Measurements from ENCODE around the gene LITAFD.
"Not testable (repeated sequence)": the region's sequence is repeated elsewhere in the genome, so short reads cannot be mapped to it uniquely, and the experiment has no call there.

The LITAFD gene

GRCh38 chr16:8882041-8882617 lies at the start of gene LITAFD:
LITAFD (plus strand) TSS chr16:8882351; CDS start chr16:8884356, 2,005 bp downstream.
- DNase-seq: no peak

DNA sequence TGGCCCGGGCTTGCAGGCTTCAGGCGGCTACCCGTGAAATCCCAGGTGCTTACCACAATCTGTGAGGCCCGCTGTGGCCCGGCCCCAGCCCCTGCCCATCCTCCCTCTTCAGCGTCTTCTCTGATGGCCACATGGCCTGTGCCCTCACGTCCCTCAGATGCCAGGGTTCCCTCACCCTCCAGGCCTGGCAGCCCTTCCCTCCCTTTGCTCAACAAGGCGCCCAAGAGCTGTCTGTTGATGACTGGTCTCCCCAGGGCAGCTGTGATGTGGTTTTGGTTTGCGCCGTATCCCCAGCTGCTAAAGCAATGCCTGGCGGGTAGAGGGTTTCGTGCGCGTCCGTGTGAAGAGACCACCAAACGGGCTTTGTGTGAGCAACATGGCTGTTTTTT lies 49.4 kb upstream of the LITAFD start:
- no peak for DNase-seq

- DNase-seq: not testable (repeated sequence)
These were observed 45.4 kb upstream of the LITAFD start for GRCh38 chr16:8836797-8837196.

- not testable (repeated sequence) for DNase-seq
These were observed 44.6 kb upstream of the LITAFD start for GRCh38 chr16:8837594-8837993.

GRCh38 chr16:8842016-8842415 lies 40.1 kb upstream of the LITAFD start:
- not testable (repeated sequence) for DNase-seq

DNA sequence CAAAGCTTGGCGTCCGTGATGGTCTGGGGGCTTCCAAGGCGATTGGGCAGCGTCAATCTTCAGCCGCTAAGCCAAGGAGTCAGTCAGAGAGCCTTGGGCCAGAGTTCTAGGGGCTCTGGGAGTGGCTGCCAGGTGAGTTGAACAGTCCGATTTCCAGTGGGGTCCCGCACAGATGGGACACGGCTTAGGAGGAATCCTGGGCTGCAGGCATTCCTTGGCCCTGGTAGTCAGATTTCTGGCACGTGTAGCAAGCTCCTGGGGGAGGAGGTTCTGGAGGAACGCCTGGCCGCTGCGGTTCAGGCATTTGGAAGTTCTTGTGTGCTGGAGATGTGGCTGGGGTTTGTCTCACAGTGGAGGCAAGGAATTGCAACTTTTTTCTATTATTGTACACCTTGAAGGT lies 38.9 kb upstream of the LITAFD start:
- not testable (repeated sequence) for DNase-seq

- no peak for DNase-seq
These were observed 36.4 kb upstream of the LITAFD start for GRCh38 chr16:8845699-8846298.

GRCh38 chr16:8846401-8846932 lies 35.7 kb upstream of the LITAFD start:
- DNase-seq: no peak

GRCh38 chr16:8847145-8847544 lies 35.0 kb upstream of the LITAFD start:
- no peak for DNase-seq

DNA sequence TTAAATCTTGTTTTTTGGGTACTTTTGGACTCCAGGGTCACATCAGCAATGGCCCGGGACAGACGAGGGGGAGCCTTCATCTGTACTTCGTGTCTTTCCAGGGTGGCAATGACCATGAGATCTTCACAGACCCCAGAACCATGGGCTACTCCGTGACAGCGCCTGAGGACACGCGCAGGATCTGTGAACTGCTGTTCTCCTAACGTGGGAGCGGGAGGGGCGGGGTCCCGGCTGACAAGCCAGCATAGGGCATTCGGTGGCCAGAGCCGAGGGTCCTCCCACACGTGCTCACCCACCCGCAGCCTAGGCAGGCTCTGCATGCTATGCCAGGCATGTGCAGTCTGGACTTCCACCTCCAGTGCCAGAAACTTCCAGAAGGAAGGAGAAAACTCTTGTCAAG lies 34.5 kb upstream of the LITAFD start:
- no peak for DNase-seq

GRCh38 chr16:8848231-8848938 lies 33.8 kb upstream of the LITAFD start:
- no peak for DNase-seq

DNA sequence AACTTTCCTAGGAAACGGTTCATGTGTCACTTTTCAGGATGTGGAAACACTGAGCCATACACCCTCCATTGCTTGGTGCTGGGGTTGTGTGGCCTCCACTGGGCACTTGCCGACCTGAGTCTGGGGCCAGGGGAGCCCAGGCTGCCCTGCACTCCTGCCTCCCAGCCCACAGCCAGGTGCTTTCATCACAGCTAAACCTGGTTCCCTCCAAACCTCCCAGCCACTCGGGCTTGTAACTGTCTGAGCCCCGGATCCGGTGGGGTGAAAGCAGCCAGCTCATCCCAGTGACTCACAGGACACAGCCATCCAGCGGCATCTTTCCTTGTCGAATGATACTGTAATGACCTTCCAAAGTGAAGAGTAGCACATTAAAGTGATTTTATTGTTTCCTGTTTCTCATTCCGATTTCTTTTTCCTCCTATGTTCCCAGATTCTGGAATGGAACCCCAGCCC lies 33.2 kb upstream of the LITAFD start:
- DNase-seq: no peak

- no peak for DNase-seq
These were observed 32.6 kb upstream of the LITAFD start for GRCh38 chr16:8849411-8850011.

GRCh38 chr16:8850279-8850885 lies 31.8 kb upstream of the LITAFD start:
- DNase-seq: no peak

DNA sequence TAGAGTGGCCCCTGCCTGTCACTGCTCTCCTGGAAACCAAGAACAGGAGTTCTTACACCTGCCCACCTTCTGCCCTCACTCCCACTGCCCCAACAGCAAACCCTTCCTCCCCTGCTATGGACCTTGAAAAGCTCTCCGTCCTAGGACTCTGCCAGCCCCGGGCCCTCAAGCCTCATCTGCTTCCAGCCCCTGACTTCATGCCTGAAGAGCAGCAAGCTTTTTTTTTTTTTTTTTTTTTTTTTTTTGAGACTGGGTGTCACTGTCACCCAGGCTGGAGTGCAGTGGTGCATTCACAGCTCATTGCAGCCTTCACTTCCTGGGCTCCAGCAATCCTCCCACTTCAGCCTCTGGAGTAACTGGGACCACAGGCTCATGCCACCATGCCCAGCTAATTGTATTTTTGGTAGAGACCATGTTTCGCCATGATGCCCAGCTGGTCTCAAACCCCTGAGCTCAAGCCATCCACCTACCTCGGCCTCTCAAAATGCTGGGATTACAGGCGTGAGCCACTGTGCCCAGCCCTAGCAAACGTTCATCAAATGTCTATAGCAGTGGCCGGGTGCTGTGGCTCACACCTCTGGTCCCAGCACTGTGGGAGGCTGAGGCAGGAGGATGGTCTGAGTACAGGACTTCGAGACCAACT lies 30.3 kb upstream of the LITAFD start:
- no peak for DNase-seq

GRCh38 chr16:8852534-8852933 lies 29.6 kb upstream of the LITAFD start:
- DNase-seq: no peak

DNA sequence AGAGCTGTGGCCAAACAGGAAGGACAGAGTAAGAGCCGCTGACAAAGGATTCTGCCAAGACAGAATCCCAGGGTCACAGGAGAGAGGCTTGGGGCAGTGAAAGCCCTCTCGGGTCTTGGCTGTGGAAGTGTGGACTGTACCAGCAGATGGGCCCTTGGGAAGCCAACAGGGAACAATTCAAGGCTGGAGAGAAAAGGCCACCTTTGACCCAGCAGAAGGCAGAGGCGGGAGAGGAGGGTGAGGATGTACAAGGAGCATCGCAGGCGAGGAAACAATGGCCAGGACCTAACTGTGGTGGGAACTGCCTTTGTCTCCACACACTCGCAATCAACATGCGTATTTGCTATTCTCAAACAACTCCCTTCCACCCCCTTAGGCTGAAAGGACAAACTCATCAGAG lies 29.0 kb upstream of the LITAFD start:
- DNase-seq: no peak

- no peak for DNase-seq
These were observed 28.5 kb upstream of the LITAFD start for GRCh38 chr16:8853611-8854010.

DNA sequence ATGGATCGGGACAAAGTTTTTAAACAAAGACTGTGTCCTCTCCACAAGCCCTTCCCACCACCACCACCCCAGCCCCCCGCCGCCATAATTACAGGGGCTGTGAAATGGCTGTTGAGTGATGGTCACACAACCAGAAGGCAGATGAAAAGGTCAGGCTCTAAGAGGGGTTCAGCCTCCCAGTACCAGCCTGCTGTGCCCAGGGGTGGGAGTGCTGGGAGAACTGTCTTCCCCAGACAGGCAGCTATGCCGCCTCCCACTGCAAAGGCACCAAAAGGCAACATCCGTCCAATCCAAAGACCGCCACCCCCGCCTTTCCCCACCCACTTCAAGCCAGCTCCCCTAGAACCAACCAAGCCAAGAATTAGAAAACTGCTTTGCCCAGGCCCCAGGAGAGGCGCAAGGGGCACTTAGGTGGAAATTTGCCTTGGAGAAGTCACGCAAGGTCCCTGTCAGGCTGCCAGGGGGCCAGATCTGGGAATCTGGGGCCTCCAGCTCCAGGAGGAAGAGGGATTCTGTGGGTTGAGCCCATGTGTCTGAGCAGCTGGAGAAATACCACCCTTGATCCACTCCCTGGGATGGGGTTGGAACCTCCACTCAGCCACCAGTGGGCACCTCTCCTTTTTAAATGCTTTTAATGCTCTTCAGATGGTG lies 27.7 kb upstream of the LITAFD start:
- DNase-seq: no peak

GRCh38 chr16:8855051-8855786 lies 26.9 kb upstream of the LITAFD start:
- no peak for DNase-seq

DNA sequence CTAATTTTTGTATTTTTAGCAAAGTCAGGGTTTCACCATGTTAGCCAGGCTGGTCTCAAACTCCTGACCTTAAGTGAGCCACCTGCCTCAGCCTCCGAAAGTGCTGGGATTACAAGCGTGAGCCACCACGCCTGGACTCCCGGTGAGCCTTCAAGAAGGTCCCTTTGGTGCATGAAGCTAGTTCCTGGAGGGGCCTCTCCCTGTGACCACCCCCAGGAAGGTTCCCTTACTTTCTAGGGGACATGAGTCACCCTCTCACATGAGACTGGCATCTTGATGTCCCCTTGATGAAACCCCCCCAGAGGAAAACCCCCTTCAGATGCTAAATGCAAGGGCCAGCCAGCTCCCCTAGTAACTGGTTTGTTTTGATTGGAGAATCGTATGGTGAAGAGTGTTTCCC lies 26.2 kb upstream of the LITAFD start:
- no peak for DNase-seq
